HCT116 (cell line): ENCODE data around the gene LINS1. TPM values are rescaled to one million over a fixed set of nuclear protein-coding genes. Genes with fewer than 3 reads are reported as not detected.

Source experiments
- ATAC-seq: fragments of 200-7000 bp; cut with Tn5 transposase; 2 replicates; pipeline ENCODE4 v1.9.1; 2020; ENCODE audit warnings: mild to moderate bottlenecking, moderate library complexity
- BruUV-seq: library from RNA; stranded (reverse); fragments of 400-500 nt; replicated peaks from 2 replicates; lab custom pipeline; 2021; lab: Mats Ljungman, UMichigan
- CTCF ChIA-PET: fragments of 300-600 bp; sonication (Branson Sonifier 250); formaldehyde crosslinking; loops from one replicate; lab custom pipeline; 2021; ENCODE audit warnings: antibody characterized with exemption; lab: Charles Lee
- POLR2A ChIA-PET: fragments of 300-600, 350-600 bp; sonication (Branson Sonifier 250); formaldehyde crosslinking; loops from one replicate; lab custom pipeline; 2021; ENCODE audit warnings: antibody characterized with exemption; lab: Charles Lee
- RAD21 ChIA-PET, 2 experiments: fragments of 300-600 bp; sonication (Branson Sonifier 250); formaldehyde crosslinking; loops; one replicate each; lab custom pipeline; 2023; ENCODE audit warnings: low total read pairs in 2 of 2; ENCODE audit not compliant: uncharacterized antibody in 2 of 2, unreplicated experiment in 2 of 2, low non-redundant PET in 1 of 2; lab: Charles Lee
- DNase-seq: peaks from one replicate; pipeline ENCODE4 v3.0.0-alpha.2; 2010; ENCODE audit warnings: low read depth, low spot score
- H2AFZ ChIP-seq: fragments of 200-600 bp; shearing (Covaris generic), sonication (generic); 2 replicates; pipeline ENCODE4 v1.6.1; 2017; ENCODE audit warnings: low read depth, mixed run types, mixed read lengths, antibody characterized with exemption, low read length; ENCODE audit not compliant: poor library complexity, severe bottlenecking
- H3K27ac ChIP-seq: 2 replicates; pipeline ENCODE4 v1.5.1; 2012; ENCODE audit warnings: low read depth, low read length
- H3K27me3 ChIP-seq: fragments of 200-600 bp; sonication (generic); 2 replicates; pipeline ENCODE4 v1.6.1; 2016; ENCODE audit warnings: mixed run types, low read length, mixed read lengths; ENCODE audit not compliant: insufficient read depth
- H3K36me3 ChIP-seq, 2 experiments: fragments of 200-500 bp in 1 of 2; fragments of 200-600 bp in 1 of 2; sonication (Bioruptor generic) in 1 of 2; sonication (generic) in 1 of 2; 2 replicates each; pipeline versions ENCODE4 v1.5.1 to v1.6.1; 2014 to 2016; ENCODE audit warnings: low read length in 2 of 2, inconsistent platforms in 1 of 2, mixed read lengths in 1 of 2, mixed run types in 1 of 2; ENCODE audit not compliant: insufficient read depth in 2 of 2, control insufficient read depth in 1 of 2
- H3K4me1 ChIP-seq, 2 experiments: fragments of 200-600 bp in 1 of 2; sonication (generic) in 1 of 2; 2 replicates each; pipeline versions ENCODE4 v1.5.1 to v1.6.1; 2012 to 2017; ENCODE audit warnings: low read length in 2 of 2, inconsistent platforms in 1 of 2, mild to moderate bottlenecking in 1 of 2, mixed read lengths in 1 of 2, mixed run types in 1 of 2, moderate library complexity in 1 of 2; ENCODE audit not compliant: insufficient read depth in 2 of 2, control insufficient read depth in 1 of 2
- H3K4me2 ChIP-seq: fragments of 200-600 bp; sonication (generic); 2 replicates; pipeline ENCODE4 v1.6.1; 2017; ENCODE audit warnings: mixed run types, low read length, mixed read lengths
- H3K4me3 ChIP-seq, 2 experiments: fragments of 200-600 bp in 1 of 2; sonication (generic) in 1 of 2; replicated peaks in 1 of 2; 2 replicates each; pipeline ENCODE4 v1.5.1; 2011 to 2016; ENCODE audit warnings: low read length in 2 of 2, control low read depth in 1 of 2, low read depth in 1 of 2, mild to moderate bottlenecking in 1 of 2, mixed read lengths in 1 of 2, mixed run types in 1 of 2
- H3K79me2 ChIP-seq: fragments of 200-600 bp; sonication (generic); 2 replicates; pipeline ENCODE4 v1.6.1; 2017; ENCODE audit warnings: mild to moderate bottlenecking, mixed run types, low read length, moderate library complexity, mixed read lengths; ENCODE audit not compliant: insufficient read depth
- H3K9ac ChIP-seq: fragments of 200-600 bp; sonication (generic); 2 replicates; pipeline ENCODE4 v1.6.1; 2016; ENCODE audit warnings: low read length, mixed read lengths
- H3K9me2 ChIP-seq: fragments of 200-600 bp; sonication (generic), shearing (Covaris generic); 2 replicates; pipeline ENCODE4 v1.6.1; 2017; ENCODE audit warnings: mixed run types, mild to moderate bottlenecking, moderate library complexity; ENCODE audit not compliant: insufficient read depth
- H3K9me3 ChIP-seq, 2 experiments: fragments of 200-500 bp in 1 of 2; fragments of 200-600 bp in 1 of 2; sonication (Bioruptor generic) in 1 of 2; sonication (generic) in 1 of 2; 2 replicates each; pipeline ENCODE4 v1.6.1; 2014 to 2017; ENCODE audit warnings: low read length in 2 of 2, mixed read lengths in 2 of 2, inconsistent platforms in 1 of 2, low read depth in 1 of 2, mild to moderate bottlenecking in 1 of 2, mixed run types in 1 of 2, moderate library complexity in 1 of 2; ENCODE audit not compliant: control insufficient read depth in 1 of 2, insufficient read depth in 1 of 2
- H4K20me1 ChIP-seq: fragments of 200-600 bp; sonication (generic), shearing (Covaris generic); 2 replicates; pipeline ENCODE4 v1.6.1; 2017; ENCODE audit warnings: mixed run types, mild to moderate bottlenecking, moderate library complexity; ENCODE audit not compliant: insufficient read depth
- CBX3 ChIP-seq: IDR thresholded peaks from 2 replicates; pipeline ENCODE4 v1.6.1; 2012; ENCODE audit warnings: low read depth
- CEBPB ChIP-seq: IDR thresholded peaks from 2 replicates; pipeline ENCODE4 v1.6.1; 2012; ENCODE audit warnings: low read depth
- ELF1 ChIP-seq: IDR thresholded peaks from 2 replicates; pipeline ENCODE4 v1.6.1; 2012; ENCODE audit warnings: low read depth, borderline replicate concordance
- EZH2 ChIP-seq: fragments of 200-600 bp; sonication (generic); IDR thresholded peaks from 2 replicates; pipeline ENCODE4 v1.6.1; 2017; ENCODE audit warnings: antibody characterized with exemption, mixed run types
- EZH2phosphoT487 ChIP-seq: fragments of 200-600 bp; IDR thresholded peaks from 2 replicates; pipeline ENCODE4 v1.6.1; 2018; ENCODE audit warnings: antibody characterized with exemption, borderline replicate concordance
- JUND ChIP-seq: IDR thresholded peaks from 2 replicates; pipeline ENCODE4 v1.6.1; 2012
- POLR2A ChIP-seq: IDR thresholded peaks from 2 replicates; pipeline ENCODE4 v1.7.0; 2011; ENCODE audit warnings: borderline replicate concordance; ENCODE audit not compliant: insufficient read depth, insufficient read length; ENCODE audit errors: extremely low read depth
- POLR2AphosphoS5 ChIP-seq: IDR thresholded peaks from 2 replicates; pipeline ENCODE4 v1.6.1; 2011; ENCODE audit warnings: mild to moderate bottlenecking, low read depth, low read length, moderate library complexity
- RAD21 ChIP-seq: IDR thresholded peaks from 2 replicates; pipeline ENCODE4 v1.6.1; 2012; ENCODE audit warnings: low read depth, mild to moderate bottlenecking
- SP1 ChIP-seq: IDR thresholded peaks from 2 replicates; pipeline ENCODE4 v1.6.1; 2012; ENCODE audit warnings: low read depth
- SRF ChIP-seq: IDR thresholded peaks from 2 replicates; pipeline ENCODE4 v1.6.1; 2012; ENCODE audit warnings: low read depth
- TCF7L2 ChIP-seq: IDR thresholded peaks from 2 replicates; pipeline ENCODE4 v1.7.0; 2011; ENCODE audit warnings: borderline replicate concordance, inconsistent platforms; ENCODE audit not compliant: insufficient read depth, insufficient read length; ENCODE audit errors: extremely low read depth
- YY1 ChIP-seq: IDR thresholded peaks from 2 replicates; pipeline ENCODE4 v1.6.1; 2011; ENCODE audit warnings: low read length, low read depth, moderate library complexity, mild to moderate bottlenecking; ENCODE audit not compliant: insufficient replicate concordance; ENCODE audit errors: extremely low read depth
- ZNF274 ChIP-seq: fragments of 200-500 bp; sonication (Bioruptor generic); IDR thresholded peaks from 2 replicates; pipeline ENCODE4 v1.6.1; 2014; ENCODE audit warnings: mild to moderate bottlenecking, low read depth, low read length, inconsistent platforms
- intact Hi-C: fragments of 100-400 bp; cut with micrococcal nuclease; formaldehyde crosslinking; loops from 2 replicates; pipeline ENCODE4 v1.10.0; 2022
- total RNA-seq: library from RNA; stranded (reverse); gene quantifications from one replicate; pipeline ENCODE4 v1.2.1, GENCODE V29; 2021; ENCODE audit not compliant: unreplicated experiment
- TF ChIP-seq, protein P1 (sequence below): IDR thresholded peaks from 2 replicates; pipeline ENCODE4 v1.6.1; 2012
- TF ChIP-seq, protein P2 (sequence below): IDR thresholded peaks from 2 replicates; pipeline ENCODE4 v1.6.1; 2012; ENCODE audit warnings: low read depth

Gene LINS1
- total RNA-seq, 1 experiment from 2014 or later = 14.7 TPM

DNA sequence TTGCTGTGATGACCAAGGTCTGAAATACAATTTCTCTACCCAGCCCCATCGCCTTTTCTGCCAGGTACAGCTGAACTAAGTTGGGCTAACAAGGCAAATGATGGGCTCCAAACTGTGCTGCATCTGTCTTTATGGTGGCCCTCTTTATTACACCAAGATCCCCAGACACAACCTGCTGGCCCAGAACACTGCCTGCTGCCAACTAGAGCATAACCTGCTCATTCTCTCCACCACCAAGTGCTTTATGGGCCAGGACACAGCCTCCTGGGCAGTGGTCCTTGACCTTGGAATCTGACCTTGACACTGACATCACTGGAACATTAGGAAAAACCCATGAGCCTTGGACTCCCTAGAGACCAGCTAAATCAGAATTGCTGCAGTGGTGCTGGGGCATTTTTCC is 3.3 kb downstream of the LINS1 start:
- intact Hi-C loops = no loop called here
- Histone ChIP-seq H3K4me3 (no peak overlapping the region), H3K36me3 (no peaks in the 10 kb centered on the region), H3K4me2 (no peak overlapping the region), H3K27ac (no peak overlapping the region), H3K9me2 (no peaks in the 10 kb centered on the region), H4K20me1 (0 out of 2 replicates have a peak, but pooled peaks cover 5% of the 10 kb centered on the region), H3K9ac (no peak overlapping the region), H2AFZ (no peak overlapping the region), H3K27me3 (no peaks in the 10 kb centered on the region), H3K4me1 (peaks cover 11 to 12% of the 10 kb centered on the region in 2 experiments), H3K9me3 (no peaks in the 10 kb centered on the region), H3K79me2 (peaks cover 94% of the 10 kb centered on the region)
- CTCF ChIA-PET = no interaction called here
- POLR2A ChIA-PET = no interaction called here
- ATAC-seq (no peak), DNase-seq (no peak)
- TF ChIP-seq SP1 (no peak), JUND (no peak), POLR2A (no peak), TCF7L2 (no peak), CBX3 (no peak), RAD21 (no peak), POLR2AphosphoS5 (no peak), YY1 (no peak)
- RAD21 ChIA-PET = no interaction called here
- BruUV-seq = no TSS peak

DNA sequence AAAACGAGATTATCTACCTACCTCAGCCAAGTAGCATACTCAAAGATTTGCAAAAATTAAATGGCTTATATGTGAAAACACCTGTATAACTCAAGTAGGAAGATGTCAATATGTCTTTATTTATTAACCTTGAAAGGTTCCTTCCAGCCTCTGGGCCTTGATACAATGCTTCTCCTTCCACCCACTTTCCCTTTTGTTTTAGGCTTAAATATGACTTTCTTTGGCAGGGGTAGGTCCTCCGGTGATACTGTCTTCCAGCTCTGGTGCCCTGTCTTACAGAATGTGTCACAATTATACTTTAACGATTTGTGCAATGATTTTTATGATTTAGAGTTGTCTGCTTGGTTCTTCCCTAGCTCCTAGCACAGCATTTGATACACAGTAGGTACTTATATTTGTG is 4.1 kb downstream of the LINS1 start:
- intact Hi-C loops = no loop called here
- H3K79me2 ChIP-seq = peaks cover 94% of the 10 kb centered on the region
- TF ChIP-seq EZH2phosphoT487 = no peak
- no peak for TF ChIP-seq POLR2AphosphoS5
- no peak for TF ChIP-seq EZH2
- no peak for TF ChIP-seq SP1
- TF ChIP-seq ZNF274 = no peak
- no peak for TF ChIP-seq RAD21
- no peak for TF ChIP-seq CEBPB
- TF ChIP-seq JUND = no peak
- no peak for TF ChIP-seq ELF1
- TF ChIP-seq, protein P1, sequence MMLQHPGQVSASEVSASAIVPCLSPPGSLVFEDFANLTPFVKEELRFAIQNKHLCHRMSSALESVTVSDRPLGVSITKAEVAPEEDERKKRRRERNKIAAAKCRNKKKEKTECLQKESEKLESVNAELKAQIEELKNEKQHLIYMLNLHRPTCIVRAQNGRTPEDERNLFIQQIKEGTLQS = no peak
- no peak for TF ChIP-seq SRF
- no peak for TF ChIP-seq POLR2A
- no peak for TF ChIP-seq CBX3
- TF ChIP-seq TCF7L2 = no peak
- TF ChIP-seq, protein P2, sequence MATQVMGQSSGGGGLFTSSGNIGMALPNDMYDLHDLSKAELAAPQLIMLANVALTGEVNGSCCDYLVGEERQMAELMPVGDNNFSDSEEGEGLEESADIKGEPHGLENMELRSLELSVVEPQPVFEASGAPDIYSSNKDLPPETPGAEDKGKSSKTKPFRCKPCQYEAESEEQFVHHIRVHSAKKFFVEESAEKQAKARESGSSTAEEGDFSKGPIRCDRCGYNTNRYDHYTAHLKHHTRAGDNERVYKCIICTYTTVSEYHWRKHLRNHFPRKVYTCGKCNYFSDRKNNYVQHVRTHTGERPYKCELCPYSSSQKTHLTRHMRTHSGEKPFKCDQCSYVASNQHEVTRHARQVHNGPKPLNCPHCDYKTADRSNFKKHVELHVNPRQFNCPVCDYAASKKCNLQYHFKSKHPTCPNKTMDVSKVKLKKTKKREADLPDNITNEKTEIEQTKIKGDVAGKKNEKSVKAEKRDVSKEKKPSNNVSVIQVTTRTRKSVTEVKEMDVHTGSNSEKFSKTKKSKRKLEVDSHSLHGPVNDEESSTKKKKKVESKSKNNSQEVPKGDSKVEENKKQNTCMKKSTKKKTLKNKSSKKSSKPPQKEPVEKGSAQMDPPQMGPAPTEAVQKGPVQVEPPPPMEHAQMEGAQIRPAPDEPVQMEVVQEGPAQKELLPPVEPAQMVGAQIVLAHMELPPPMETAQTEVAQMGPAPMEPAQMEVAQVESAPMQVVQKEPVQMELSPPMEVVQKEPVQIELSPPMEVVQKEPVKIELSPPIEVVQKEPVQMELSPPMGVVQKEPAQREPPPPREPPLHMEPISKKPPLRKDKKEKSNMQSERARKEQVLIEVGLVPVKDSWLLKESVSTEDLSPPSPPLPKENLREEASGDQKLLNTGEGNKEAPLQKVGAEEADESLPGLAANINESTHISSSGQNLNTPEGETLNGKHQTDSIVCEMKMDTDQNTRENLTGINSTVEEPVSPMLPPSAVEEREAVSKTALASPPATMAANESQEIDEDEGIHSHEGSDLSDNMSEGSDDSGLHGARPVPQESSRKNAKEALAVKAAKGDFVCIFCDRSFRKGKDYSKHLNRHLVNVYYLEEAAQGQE = no peak
- TF ChIP-seq YY1 = no peak
- H4K20me1 ChIP-seq = 0 out of 2 replicates have a peak, but pooled peaks cover 5% of the 10 kb centered on the region
- H3K9me3 ChIP-seq = no peaks in the 10 kb centered on the region
- ChIA-PET POLR2A (no interaction called here), RAD21 (no interaction called here), CTCF (no interaction called here)
- ATAC-seq = no peak
- BruUV-seq = no TSS peak
- H3K27ac ChIP-seq = no peak overlapping the region
- H3K9me2 ChIP-seq = no peaks in the 10 kb centered on the region
- H3K4me1 ChIP-seq = peaks cover 7 to 10% of the 10 kb centered on the region in 2 experiments
- no peaks in the 10 kb centered on the region for H3K36me3 ChIP-seq
- no peak overlapping the region for H3K9ac ChIP-seq
- H3K27me3 ChIP-seq = no peaks in the 10 kb centered on the region
- no peak overlapping the region for H3K4me2 ChIP-seq
- no peak overlapping the region for H3K4me3 ChIP-seq
- no peak overlapping the region for H2AFZ ChIP-seq
- DNase-seq = no peak
